ENCODE data around the gene FAAH2. TPM values are rescaled to one million over a fixed set of nuclear protein-coding genes. Genes with fewer than 3 reads are reported as not detected.

FAAH2 gene
- total RNA-seq, 1 experiment from 2014 or later = 3.2 TPM

Other genes starting within 250 kb of the FAAH2 start
- 5.4 and 23.0 TPM in 2 replicates for gene SPIN2B, start 165.2 kb upstream of the FAAH2 start, total RNA-seq (2014; rRNA removed; shearing (Covaris generic); ENCODE audit: low replicate concordance)
- 0.10 TPM in 1 of 2 replicates, not detected in the other for gene SPIN2A, start 149.3 kb upstream of the FAAH2 start, total RNA-seq (2014; rRNA removed; shearing (Covaris generic); ENCODE audit: low replicate concordance)

Data from Caki2 (cell line).